Measurements from ENCODE around the gene TMC1. TPM values are rescaled to one million over a fixed set of nuclear protein-coding genes. Genes with fewer than 3 reads are reported as not detected.

The TMC1 gene
- total RNA-seq, 1 experiment from 2014 or later: 0.36 TPM

GRCh38 chr9:72527801-72528195 is 6.4 kb downstream of the TMC1 start:
- H3K9me3 ChIP-seq (ENCODE audit: control insufficient read depth, insufficient read depth, low read depth, low read length): no peaks in the 10 kb centered on the region
- no TSS peak for BruUV-seq (replicated peaks)
- H3K27ac ChIP-seq (ENCODE audit: low read length): peak overlapping the region; percentile 94
- peak; percentile 13; the same call in 1 of the 2 replicates for TF ChIP-seq TCF7L2 (IDR thresholded peaks at IDR 0.05; ENCODE audit: low read depth, low read length)
- TF ChIP-seq REST (IDR thresholded peaks at IDR 0.05; ENCODE audit: insufficient read depth in 1 of 2, low read depth in 2 of 2, low read length in 1 of 2): no peak
- ATAC-seq: no peak; the same call in 1 of the 2 replicates
- ChIA-PET POLR2A (interaction anchor here (1.0 to 1.6 kb wide), 2 partner anchors 49 to 163 kb away, joined by 3 to 4 read pairs; partner anchors contain the start of gene ZFAND5), CTCF (no interaction called here)
- no peaks in the 10 kb centered on the region for H3K27me3 ChIP-seq (ENCODE audit: control insufficient read depth, insufficient read depth, low read length)
- H3K4me1 ChIP-seq (ENCODE audit: control insufficient read depth, insufficient read depth, low read length): peaks cover 50% of the 10 kb centered on the region
- H3K4me3 ChIP-seq (ENCODE audit: low read depth in 2 of 2, low read length in 2 of 2): peak overlapping the region; percentile 18 to 43
- in situ Hi-C loops (cut with HindIII; ENCODE audit: low pct_unique_long_range_greater_than_20kb, low sequenced_read_pairs) (no loop called here), intact Hi-C loops (cut with micrococcal nuclease; ENCODE audit: unreplicated experiment) (loop anchor here (5.0 kb wide), 2 partner anchors 65 to 165 kb away; no protein-coding TSS in a partner anchor)
- no peaks in the 10 kb centered on the region for H3K36me3 ChIP-seq (ENCODE audit: control insufficient read depth, insufficient read depth, low read length)
- no peak for DNase-seq (ENCODE audit: low read depth, low spot score)

GRCh38 chr9:72529531-72529930 is 8.1 kb downstream of the TMC1 start:
- ATAC-seq (no peak), DNase-seq (ENCODE audit: low read depth, low spot score) (no peak)
- no peaks in the 10 kb centered on the region for H3K36me3 ChIP-seq (ENCODE audit: control insufficient read depth, insufficient read depth, low read length)
- ChIA-PET POLR2A (no interaction called here), CTCF (no interaction called here)
- no peak overlapping the region for H3K4me3 ChIP-seq (ENCODE audit: low read depth in 2 of 2, low read length in 2 of 2)
- H3K27ac ChIP-seq (ENCODE audit: low read length): peak overlapping the region; percentile 94
- H3K27me3 ChIP-seq (ENCODE audit: control insufficient read depth, insufficient read depth, low read length): no peaks in the 10 kb centered on the region
- H3K9me3 ChIP-seq (ENCODE audit: control insufficient read depth, insufficient read depth, low read depth, low read length): no peaks in the 10 kb centered on the region
- BruUV-seq (replicated peaks): no TSS peak
- intact Hi-C loops (cut with micrococcal nuclease; ENCODE audit: unreplicated experiment) (loop anchor here (5.0 kb wide), 2 partner anchors 63 to 167 kb away; no protein-coding TSS in a partner anchor), in situ Hi-C loops (cut with HindIII; ENCODE audit: low pct_unique_long_range_greater_than_20kb, low sequenced_read_pairs) (no loop called here)
- TF ChIP-seq REST (IDR thresholded peaks at IDR 0.05; ENCODE audit: insufficient read depth in 1 of 2, low read depth in 2 of 2, low read length in 1 of 2) (no peak), SIN3A (IDR thresholded peaks at IDR 0.05; ENCODE audit: borderline replicate concordance, insufficient read depth, low read depth, low read length) (no peak), TCF7L2 (IDR thresholded peaks at IDR 0.05; ENCODE audit: low read depth, low read length) (no peak), CTCF (IDR thresholded peaks at IDR 0.05) (no peak), POLR2AphosphoS5 (IDR thresholded peaks at IDR 0.05; ENCODE audit: low read depth, low read length) (no peak)
- peaks cover 41% of the 10 kb centered on the region for H3K4me1 ChIP-seq (ENCODE audit: control insufficient read depth, insufficient read depth, low read length)

Data from Panc1 (cell line).